OCI-M2 (cell line): ENCODE data around the gene VRK2.
A peak's percentile ranks its signal among the peaks of the same experiment; 100 is the strongest.

Experiments
- DNase-seq: peaks from one replicate; lab custom pipeline; 2025; ENCODE audit not compliant: unreplicated experiment; lab: John Stamatoyannopoulos, UW

The VRK2 gene

GRCh38 chr2:58046585-58047372 is at the start of gene VRK2:
Gene VRK2 (plus strand): TSS chr2:58046806. CDS start chr2:58048832, 2,026 bp downstream.
- DNase-seq: peak; percentile 31

- no peak for DNase-seq
Observed at GRCh38 chr2:58006256-58006951, 40.2 kb upstream of the VRK2 start.

- no peak for DNase-seq
Observed at GRCh38 chr2:58006952-58007284, 39.7 kb upstream of the VRK2 start.

GRCh38 chr2:58010599-58010998 is 36.0 kb upstream of the VRK2 start:
- no peak for DNase-seq

GRCh38 chr2:58019229-58019628 is 27.4 kb upstream of the VRK2 start:
- no peak for DNase-seq

- no peak for DNase-seq
Observed at GRCh38 chr2:58025150-58025933, 21.3 kb upstream of the VRK2 start.

- no peak for DNase-seq
Observed at GRCh38 chr2:58027029-58027428, 19.6 kb upstream of the VRK2 start.

- DNase-seq: no peak
Observed at GRCh38 chr2:58030771-58031170, 15.8 kb upstream of the VRK2 start.

- no peak for DNase-seq
Observed at GRCh38 chr2:58032016-58032763, 14.4 kb upstream of the VRK2 start.

GRCh38 chr2:58032764-58033080 is 13.9 kb upstream of the VRK2 start:
- no peak for DNase-seq

- DNase-seq: no peak
Observed at GRCh38 chr2:58033530-58033929, 13.1 kb upstream of the VRK2 start.

- no peak for DNase-seq
Observed at GRCh38 chr2:58035352-58035751, 11.3 kb upstream of the VRK2 start.

- DNase-seq: no peak
Observed at GRCh38 chr2:58039170-58039611, 7.4 kb upstream of the VRK2 start.

GRCh38 chr2:58042486-58042970 is 4.1 kb upstream of the VRK2 start:
- no peak for DNase-seq

GRCh38 chr2:58044145-58044544 is 2.5 kb upstream of the VRK2 start:
- no peak for DNase-seq

- no peak for DNase-seq
Observed at GRCh38 chr2:58045580-58046334, 849 bp upstream of the VRK2 start.

- DNase-seq: no peak
Observed at GRCh38 chr2:58046335-58046584, 346 bp upstream of the VRK2 start.

- no peak for DNase-seq
Observed at GRCh38 chr2:58047373-58047935, 848 bp downstream of the VRK2 start.

GRCh38 chr2:58047961-58048360 is 1.4 kb downstream of the VRK2 start:
- no peak for DNase-seq

- DNase-seq: no peak
Observed at GRCh38 chr2:58051445-58051844, 4.8 kb downstream of the VRK2 start.
